Measurements from ENCODE around the gene MOV10.

DNA sequence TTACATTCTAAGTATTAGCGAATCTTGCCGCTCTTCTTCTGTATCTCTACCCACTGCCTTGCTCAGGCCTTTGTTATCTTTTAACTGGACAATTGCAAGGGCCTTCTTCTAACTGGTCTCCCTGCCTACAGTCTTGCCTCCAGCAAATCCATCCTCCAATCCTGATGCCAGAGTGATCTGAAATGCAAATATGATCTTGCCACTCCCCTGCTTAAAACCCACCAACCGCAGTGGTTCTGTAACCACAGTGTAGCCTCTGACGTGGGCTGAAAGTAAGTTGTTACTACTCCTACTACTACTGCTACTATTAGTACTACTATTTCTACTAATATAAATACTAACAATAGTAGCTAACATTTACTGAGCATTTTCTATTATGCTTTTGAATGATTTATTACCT lies 12.4 kb downstream of the MOV10 start:
- TF ChIP-seq, protein P1, sequence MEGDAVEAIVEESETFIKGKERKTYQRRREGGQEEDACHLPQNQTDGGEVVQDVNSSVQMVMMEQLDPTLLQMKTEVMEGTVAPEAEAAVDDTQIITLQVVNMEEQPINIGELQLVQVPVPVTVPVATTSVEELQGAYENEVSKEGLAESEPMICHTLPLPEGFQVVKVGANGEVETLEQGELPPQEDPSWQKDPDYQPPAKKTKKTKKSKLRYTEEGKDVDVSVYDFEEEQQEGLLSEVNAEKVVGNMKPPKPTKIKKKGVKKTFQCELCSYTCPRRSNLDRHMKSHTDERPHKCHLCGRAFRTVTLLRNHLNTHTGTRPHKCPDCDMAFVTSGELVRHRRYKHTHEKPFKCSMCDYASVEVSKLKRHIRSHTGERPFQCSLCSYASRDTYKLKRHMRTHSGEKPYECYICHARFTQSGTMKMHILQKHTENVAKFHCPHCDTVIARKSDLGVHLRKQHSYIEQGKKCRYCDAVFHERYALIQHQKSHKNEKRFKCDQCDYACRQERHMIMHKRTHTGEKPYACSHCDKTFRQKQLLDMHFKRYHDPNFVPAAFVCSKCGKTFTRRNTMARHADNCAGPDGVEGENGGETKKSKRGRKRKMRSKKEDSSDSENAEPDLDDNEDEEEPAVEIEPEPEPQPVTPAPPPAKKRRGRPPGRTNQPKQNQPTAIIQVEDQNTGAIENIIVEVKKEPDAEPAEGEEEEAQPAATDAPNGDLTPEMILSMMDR (IDR thresholded peaks at IDR 0.05), result no peak
- no peak for TF ChIP-seq POLR2A (IDR thresholded peaks at IDR 0.05)
